Nucleus accumbens (tissue), 56 donors: ENCODE results near the gene SIX6.

Experiments
- DNase-seq, 56 donors: peaks; one replicate each; lab custom pipeline; 2025; lab: John Stamatoyannopoulos, UW

The SIX6 gene

DNA sequence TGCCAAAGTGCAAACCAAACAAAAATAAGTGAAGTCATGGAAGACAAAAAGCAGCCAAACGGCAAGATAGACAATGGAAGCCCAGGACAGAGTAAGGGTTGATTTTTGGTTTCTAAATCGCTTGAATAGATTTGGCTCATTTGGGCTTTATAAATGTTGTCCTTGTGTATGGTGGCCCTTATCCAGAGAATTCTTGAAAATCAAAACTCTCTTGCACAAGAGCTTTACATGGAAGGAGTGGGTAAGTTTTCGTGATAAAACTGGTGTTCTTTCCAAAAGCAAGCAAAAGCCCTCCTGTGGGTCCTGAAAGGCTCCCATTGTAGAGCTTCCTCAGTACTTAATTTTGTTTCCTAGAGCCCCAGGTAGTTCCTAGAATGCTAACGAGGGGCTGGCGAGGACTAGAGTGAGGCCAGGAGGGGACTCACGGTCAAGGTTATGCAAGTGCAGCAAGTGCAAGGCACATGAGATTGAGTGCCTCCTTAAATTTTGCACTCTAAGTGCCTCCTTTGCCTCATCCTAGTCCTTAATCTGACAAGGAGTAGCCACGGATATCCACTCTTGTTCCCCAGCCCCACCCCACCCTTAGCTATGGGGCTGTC, 4.1 kb downstream of the SIX6 start:
- DNase-seq = no peak

DNA sequence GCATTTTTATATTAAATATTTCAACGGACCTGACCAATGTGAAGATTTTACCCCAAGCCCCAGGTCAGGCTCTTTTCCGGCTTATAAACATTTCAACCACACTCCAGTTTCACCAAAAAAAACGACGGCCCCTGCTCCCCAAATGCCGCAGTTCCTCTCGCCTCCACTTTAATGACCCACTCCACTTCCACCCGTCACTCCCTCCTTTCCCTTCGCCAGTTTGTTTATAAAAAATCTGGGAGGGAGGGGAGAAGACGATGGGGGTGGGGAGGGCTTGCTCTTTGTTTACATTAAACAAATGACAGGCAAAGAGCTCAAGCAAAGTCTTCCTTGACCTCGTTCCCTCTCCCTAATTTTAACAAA, 5.4 kb downstream of the SIX6 start:
- no peak for DNase-seq

DNA sequence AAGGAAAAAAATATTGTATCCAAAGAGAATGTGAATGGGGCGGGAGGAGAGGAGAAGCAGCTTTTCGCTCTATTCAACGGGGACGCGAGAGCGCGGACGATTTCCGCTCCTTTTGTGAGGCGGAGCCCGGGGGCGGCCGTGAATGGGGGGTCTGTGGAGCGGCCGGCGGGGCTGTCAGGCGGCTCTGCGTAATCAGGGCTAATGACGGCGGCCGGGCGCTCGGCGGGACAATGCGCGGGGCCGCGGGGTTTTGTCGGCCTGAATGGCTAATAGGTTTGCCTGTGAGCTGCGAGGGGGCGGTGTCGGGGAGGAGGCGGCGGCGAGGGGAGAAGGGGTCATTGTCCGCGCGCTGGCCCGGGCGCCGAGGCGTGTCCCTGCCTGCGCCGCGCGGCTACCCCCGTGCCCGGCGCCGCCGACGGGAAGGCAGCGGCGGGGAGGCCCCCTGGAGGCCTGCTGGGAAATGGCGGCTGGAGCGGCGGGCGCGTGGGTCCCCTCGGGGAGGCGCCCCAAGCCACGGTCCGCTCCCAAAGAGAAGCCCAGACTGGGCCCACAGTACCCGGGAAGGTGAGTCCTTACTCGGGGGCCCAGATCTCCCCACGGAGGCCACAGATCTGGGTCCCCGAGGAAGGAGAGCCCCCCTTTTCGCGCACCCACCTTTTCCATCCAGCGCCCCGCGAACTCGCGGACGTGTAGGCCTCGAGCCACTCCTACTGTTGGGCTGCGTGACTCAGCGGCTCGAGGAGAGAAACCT, 6.0 kb downstream of the SIX6 start:
- peak in 2 of 56 donors; percentile 4 to 8 for DNase-seq

DNA sequence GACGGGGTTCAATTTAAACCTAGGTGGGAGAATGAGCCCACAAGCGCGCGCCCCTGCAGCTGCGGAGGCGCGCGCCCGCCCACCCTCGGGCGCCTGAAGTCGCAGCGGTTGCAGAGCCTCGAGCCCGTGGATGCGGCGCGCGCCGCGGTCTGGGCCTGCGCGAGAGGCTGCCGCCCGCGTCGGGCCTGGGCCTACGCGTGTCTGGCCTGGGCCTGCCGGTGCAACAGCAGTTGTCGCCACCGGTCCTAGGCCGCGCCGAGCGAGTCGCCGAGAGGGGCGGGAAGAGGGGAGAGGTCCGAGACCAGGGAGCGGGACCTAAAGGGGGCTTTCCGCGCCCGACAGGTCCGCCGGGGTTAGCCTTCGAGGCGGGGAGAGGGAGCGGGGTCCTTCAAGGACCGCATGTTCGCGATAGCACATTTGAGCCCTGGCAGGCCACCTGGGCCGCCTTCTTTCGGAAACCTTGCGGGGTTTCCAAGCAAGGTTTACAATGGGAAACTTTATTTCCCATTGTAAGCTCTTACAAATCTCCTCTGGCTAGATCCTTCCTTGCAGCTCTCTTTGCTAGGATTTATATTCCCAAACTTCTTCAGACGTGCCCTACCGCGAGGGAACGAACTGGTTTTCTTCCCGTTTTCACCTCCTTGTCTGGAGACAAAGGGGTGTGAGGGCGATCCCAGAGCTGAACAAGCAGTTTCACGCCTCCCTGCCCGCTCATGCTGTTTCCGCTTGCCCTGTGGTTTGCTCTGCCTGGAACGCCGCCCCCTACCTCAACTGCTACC, 6.8 kb downstream of the SIX6 start:
- DNase-seq = no peak

DNA sequence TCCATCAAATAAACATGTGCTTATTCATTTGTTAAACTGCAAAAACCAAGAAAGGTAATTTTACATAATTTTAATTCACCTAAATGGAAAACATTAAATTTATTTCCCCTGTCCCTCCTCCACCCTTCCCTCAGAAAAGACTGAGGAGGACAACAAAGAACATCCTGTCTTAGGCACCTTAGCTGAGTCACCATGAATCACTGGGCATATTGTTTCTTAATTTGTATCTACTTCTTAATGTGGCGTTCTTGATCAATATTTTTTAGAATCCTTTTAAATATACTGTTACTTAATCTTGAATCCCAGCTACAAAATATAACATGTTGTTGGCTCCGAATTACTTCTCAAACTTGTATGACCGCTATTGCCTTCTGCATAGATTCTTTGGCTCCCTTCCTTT, 23.5 kb downstream of the SIX6 start:
- no peak for DNase-seq

DNA sequence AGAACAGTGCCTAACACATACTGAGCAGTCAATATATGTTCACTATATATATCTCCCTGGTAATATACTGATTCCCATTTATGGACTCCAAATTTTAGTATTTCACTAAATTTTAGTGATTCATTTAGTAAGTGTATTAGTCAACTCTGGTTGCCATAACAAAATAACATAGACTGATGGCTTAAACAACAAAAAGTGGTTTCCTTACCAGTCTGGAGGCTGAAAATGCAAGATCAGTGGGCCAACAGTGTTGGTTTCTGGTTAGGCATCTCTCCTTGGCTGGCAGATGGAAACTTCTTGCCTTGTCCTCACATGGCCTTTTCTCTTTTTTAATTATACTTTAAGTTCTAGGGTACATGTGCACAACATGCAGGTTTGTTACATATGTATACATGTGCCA, 28.7 kb downstream of the SIX6 start:
- DNase-seq = no peak

DNA sequence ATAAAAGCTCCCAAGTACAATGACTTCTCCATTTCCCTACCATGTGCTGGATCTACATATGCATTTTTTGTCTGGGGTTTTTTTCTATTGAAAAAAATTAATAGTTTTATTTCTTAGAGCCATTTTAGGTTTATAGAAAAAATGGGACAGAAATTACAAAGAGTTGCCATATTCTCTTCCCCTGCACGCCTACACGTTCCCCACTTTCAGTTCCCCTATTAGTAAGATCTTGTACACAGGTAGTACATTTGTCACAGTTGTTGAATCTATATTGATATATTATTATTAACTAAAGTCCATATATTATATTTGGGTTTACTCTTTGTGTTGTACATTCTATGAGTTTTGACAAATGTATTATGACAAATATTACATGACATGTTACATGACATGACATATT, 35.7 kb downstream of the SIX6 start:
- no peak for DNase-seq

DNA sequence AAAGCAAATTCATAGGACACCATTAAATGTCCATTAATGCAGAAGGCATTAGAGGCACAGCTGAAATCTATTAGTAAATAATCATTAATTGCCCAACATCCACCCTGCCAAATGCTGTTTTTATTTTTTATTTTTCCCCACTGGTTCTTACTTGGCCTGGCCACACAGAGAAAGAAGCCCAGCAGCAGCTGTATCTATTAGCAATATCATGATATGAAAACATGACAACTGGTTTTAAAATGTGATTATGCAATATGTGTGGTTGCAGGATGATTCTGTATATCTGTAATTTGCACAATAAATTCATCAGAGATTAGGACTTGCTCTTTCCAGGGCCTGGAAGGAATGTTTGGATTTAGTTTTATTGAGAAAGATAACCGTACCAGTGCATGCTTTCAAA, 44.9 kb downstream of the SIX6 start:
- no peak for DNase-seq

DNA sequence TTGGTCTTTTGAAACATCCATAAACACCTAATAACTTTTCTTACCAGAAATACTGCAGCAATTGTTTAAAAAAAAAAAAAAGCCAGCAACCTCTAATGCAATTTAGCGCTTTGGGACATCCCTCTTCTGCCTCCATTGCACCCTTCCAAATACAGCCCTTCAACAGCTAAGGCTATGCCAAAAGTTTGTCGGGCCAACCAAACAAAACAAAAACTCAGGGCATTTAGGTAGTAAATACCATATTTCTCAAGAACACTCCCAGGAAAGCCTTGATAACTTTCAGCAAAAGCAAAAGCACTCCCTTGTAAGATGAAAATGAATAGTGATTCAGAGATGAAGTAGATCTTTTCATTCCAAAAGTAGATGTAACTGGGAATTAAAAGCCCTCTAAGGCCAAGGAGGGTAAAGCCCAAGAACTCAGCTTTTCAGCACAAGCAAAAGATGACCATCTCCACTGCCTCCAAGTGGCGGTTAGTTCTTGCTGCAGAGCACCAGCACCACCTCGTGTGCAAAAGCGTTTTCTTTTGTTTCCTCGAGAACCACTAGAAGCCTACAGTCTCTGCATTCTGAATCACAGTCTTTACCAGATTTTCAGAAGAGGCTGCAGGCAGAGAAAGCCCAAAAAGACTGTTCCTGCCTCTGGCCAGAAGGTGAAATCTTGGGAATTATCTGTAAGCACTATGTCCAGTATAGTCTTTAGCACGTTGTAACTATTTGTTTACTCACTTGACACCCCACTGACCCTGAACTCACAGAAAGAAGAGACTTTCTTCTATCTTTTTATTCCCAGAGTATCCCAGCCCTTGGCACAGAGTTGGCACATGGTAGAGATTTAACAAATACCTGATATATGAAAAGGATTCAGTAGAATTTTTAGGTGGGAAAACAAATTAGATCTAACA, 53.1 kb downstream of the SIX6 start:
- DNase-seq = peak in 33 of 56 donors; percentile 0 to 60 (median 18)
